ENCODE results near the gene GIMAP1. TPM values are rescaled to one million over a fixed set of nuclear protein-coding genes. Genes with fewer than 3 reads are reported as not detected.

GIMAP1 gene
- total and polyA plus RNA-seq, 2 experiments from 2014 or later = not detected

DNA sequence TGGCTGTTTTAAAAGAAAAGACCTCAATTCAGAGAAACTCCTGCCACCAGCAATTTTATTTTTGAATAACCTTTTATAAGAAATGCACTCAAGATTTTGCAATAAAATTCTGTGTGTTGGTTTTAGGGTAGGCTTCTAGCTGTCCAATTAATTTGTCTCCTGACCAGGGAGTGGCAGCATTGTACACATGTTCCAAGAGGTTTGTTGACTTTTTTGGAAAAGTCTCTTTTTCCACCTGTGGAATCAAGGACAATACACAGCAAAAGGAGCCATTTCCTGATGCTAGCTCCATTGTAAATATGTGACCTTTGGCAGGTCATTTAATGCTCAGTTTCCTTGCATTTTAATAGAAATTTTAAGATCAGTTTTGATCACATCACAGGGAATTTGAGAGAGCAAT is 22.6 kb downstream of the GIMAP1 start:
- H3K4me2 ChIP-seq (ENCODE audit: unreplicated experiment) = no peak overlapping the region
- TF ChIP-seq EZH2 (IDR thresholded peaks at IDR 0.05; ENCODE audit: insufficient read depth, poor library complexity, severe bottlenecking) = no peak
- in situ Hi-C loops (cut with MboI) = no loop called here

DNA sequence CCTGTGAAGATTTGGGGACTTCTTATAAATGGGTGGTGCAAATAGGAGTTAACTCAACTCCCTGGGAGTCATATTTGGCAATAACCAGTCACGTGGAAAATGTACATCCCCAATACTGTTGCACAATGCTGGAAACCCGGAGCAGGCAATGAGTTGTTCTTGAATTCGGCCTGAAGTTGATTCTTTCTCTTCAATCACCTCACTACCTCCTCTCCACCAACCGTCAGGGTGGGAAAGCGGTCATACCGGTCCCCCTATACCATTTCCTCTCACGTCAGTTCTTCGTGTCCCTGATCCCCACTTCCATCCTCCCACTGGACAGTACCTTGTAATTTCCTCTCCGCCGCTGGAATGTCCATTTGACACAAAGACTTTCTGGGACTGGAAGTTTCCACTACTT is 23.6 kb downstream of the GIMAP1 start:
- H2AFZ ChIP-seq = no peak overlapping the region
- no peak overlapping the region for H3K4me3 ChIP-seq
- H3K9ac ChIP-seq = no peak overlapping the region
- in situ Hi-C loops (cut with MboI) = no loop called here
- no peaks in the 10 kb centered on the region for H3K9me2 ChIP-seq (ENCODE audit: insufficient read depth)
- no peaks in the 10 kb centered on the region for H4K20me1 ChIP-seq (ENCODE audit: insufficient read depth)
- H3K9me3 ChIP-seq (ENCODE audit: low read depth) = no peaks in the 10 kb centered on the region
- no peaks in the 10 kb centered on the region for H3K27me3 ChIP-seq (replicated peaks; ENCODE audit: insufficient read depth)
- TF ChIP-seq EZH2phosphoT487 (IDR thresholded peaks at IDR 0.05; ENCODE audit: insufficient read depth, low read depth) = no peak
- TF ChIP-seq EZH2 (IDR thresholded peaks at IDR 0.05; ENCODE audit: insufficient read depth, poor library complexity, severe bottlenecking) = no peak
- no peaks in the 10 kb centered on the region for H3K36me3 ChIP-seq (ENCODE audit: low read depth)
- no peak overlapping the region for H3K4me2 ChIP-seq (ENCODE audit: unreplicated experiment)
- no peaks in the 10 kb centered on the region for H3K4me1 ChIP-seq (ENCODE audit: insufficient read depth)
- no peak for DNase-seq
- no peaks in the 10 kb centered on the region for H3K79me2 ChIP-seq (ENCODE audit: insufficient read depth)
- no peaks in the 10 kb centered on the region for H3F3A ChIP-seq (ENCODE audit: insufficient read depth)
- no peak overlapping the region for H3K27ac ChIP-seq
- WGBS, 2 experiments (ENCODE audit: low coverage in 1 of 2, low lambda C conversion rate in 2 of 2, missing lambda C conversion rate in 2 of 2) = 47 to 55% methylated on average over 10 of the region's 10 CpGs

More for the DNA sequence above, 22.6 kb downstream of the GIMAP1 start:
- H3K9ac ChIP-seq = no peak overlapping the region
- no peak overlapping the region for H2AFZ ChIP-seq
- H3K27ac ChIP-seq = no peak overlapping the region
- H4K20me1 ChIP-seq (ENCODE audit: insufficient read depth) = no peaks in the 10 kb centered on the region
- no peaks in the 10 kb centered on the region for H3K9me2 ChIP-seq (ENCODE audit: insufficient read depth)
- no peak overlapping the region for H3K4me3 ChIP-seq
- H3K9me3 ChIP-seq (ENCODE audit: low read depth) = no peaks in the 10 kb centered on the region
- no peaks in the 10 kb centered on the region for H3K36me3 ChIP-seq (ENCODE audit: low read depth)
- no peaks in the 10 kb centered on the region for H3K27me3 ChIP-seq (replicated peaks; ENCODE audit: insufficient read depth)
- H3F3A ChIP-seq (ENCODE audit: insufficient read depth) = no peaks in the 10 kb centered on the region
- H3K4me1 ChIP-seq (ENCODE audit: insufficient read depth) = no peaks in the 10 kb centered on the region
- no peaks in the 10 kb centered on the region for H3K79me2 ChIP-seq (ENCODE audit: insufficient read depth)
- DNase-seq = no peak

DNA sequence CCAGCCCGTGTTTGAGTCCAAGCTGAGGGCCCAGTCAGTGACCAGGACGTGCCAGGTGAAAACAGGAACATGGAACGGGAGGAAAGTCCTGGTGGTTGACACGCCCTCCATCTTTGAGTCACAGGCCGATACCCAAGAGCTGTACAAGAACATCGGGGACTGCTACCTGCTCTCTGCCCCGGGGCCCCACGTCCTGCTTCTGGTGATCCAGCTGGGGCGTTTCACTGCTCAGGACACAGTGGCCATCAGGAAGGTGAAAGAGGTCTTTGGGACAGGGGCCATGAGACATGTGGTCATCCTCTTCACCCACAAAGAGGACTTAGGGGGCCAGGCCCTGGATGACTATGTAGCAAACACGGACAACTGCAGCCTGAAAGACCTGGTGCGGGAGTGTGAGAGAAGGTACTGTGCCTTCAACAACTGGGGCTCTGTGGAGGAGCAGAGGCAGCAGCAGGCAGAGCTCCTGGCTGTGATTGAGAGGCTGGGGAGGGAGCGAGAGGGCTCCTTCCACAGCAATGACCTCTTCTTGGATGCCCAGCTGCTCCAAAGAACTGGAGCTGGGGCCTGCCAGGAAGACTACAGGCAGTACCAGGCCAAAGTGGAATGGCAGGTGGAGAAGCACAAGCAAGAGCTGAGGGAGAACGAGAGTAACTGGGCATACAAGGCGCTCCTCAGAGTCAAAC is 26.0 kb downstream of the GIMAP1 start:
- DNase-seq = no peak
- no peaks in the 10 kb centered on the region for H3K36me3 ChIP-seq (ENCODE audit: low read depth)
- H3K9ac ChIP-seq = no peak overlapping the region
- no peaks in the 10 kb centered on the region for H3K9me3 ChIP-seq (ENCODE audit: low read depth)
- no peaks in the 10 kb centered on the region for H4K20me1 ChIP-seq (ENCODE audit: insufficient read depth)
- H3K4me2 ChIP-seq (ENCODE audit: unreplicated experiment) = no peak overlapping the region
- no peak overlapping the region for H3K27ac ChIP-seq
- H3K4me1 ChIP-seq (ENCODE audit: insufficient read depth) = no peaks in the 10 kb centered on the region
- H3K9me2 ChIP-seq (ENCODE audit: insufficient read depth) = no peaks in the 10 kb centered on the region
- no peak overlapping the region for H2AFZ ChIP-seq
- H3K79me2 ChIP-seq (ENCODE audit: insufficient read depth) = no peaks in the 10 kb centered on the region
- TF ChIP-seq EZH2phosphoT487 (IDR thresholded peaks at IDR 0.05; ENCODE audit: insufficient read depth, low read depth) (no peak), EZH2 (IDR thresholded peaks at IDR 0.05; ENCODE audit: insufficient read depth, poor library complexity, severe bottlenecking) (no peak)
- no peaks in the 10 kb centered on the region for H3F3A ChIP-seq (ENCODE audit: insufficient read depth)
- no peaks in the 10 kb centered on the region for H3K27me3 ChIP-seq (replicated peaks; ENCODE audit: insufficient read depth)
- WGBS, 2 experiments (ENCODE audit: low coverage in 1 of 2, low lambda C conversion rate in 2 of 2, missing lambda C conversion rate in 2 of 2) = 40% methylated on average over 14 of the region's 14 CpGs
- no peak overlapping the region for H3K4me3 ChIP-seq
- in situ Hi-C loops (cut with MboI) = no loop called here

DNA sequence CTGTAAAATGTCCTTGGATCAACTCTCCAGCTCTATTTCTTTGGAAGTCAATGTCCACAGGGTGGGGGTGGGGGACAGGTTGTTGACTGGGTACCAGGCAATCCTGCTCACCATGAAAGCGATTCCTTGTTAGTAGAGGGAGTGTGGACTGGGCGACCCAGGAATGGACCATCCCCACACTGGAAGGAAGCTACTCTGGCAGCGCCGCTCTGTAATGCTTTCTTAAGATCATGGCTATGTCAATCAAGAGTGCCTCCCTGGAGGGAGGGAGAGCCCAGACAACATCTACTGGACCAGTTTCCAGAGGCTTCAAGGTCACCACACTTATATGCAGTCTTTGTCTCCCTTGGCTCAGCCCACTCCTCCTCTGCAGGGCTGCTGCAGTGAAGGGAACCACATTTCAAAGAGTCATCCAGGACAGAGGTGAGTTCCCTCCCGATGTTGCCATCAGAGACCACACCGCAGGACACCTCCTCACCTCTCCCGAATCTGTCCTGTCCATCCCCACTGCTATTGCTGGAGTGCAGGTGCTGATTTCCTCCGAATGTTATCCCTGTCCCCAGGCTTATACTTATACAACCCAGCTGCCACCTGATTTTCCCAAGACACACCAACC is 27.7 kb downstream of the GIMAP1 start:
- in situ Hi-C loops (cut with MboI) = no loop called here
- Histone ChIP-seq H3K9ac (no peak overlapping the region), H3K9me3 (ENCODE audit: low read depth) (no peaks in the 10 kb centered on the region), H2AFZ (no peak overlapping the region), H3K27me3 (replicated peaks; ENCODE audit: insufficient read depth) (no peaks in the 10 kb centered on the region), H3K4me1 (ENCODE audit: insufficient read depth) (no peaks in the 10 kb centered on the region), H3K27ac (no peak overlapping the region), H3K4me2 (ENCODE audit: unreplicated experiment) (no peak overlapping the region), H3K36me3 (ENCODE audit: low read depth) (no peaks in the 10 kb centered on the region), H3K79me2 (ENCODE audit: insufficient read depth) (no peaks in the 10 kb centered on the region), H3F3A (ENCODE audit: insufficient read depth) (no peaks in the 10 kb centered on the region), H4K20me1 (ENCODE audit: insufficient read depth) (no peaks in the 10 kb centered on the region), H3K4me3 (no peak overlapping the region), H3K9me2 (ENCODE audit: insufficient read depth) (no peaks in the 10 kb centered on the region)
- WGBS, 2 experiments (ENCODE audit: low coverage in 1 of 2, low lambda C conversion rate in 2 of 2, missing lambda C conversion rate in 2 of 2) = 35 to 36% methylated on average over 8 of the region's 8 CpGs
- no peak for TF ChIP-seq EZH2 (IDR thresholded peaks at IDR 0.05; ENCODE audit: insufficient read depth, poor library complexity, severe bottlenecking)
- TF ChIP-seq EZH2phosphoT487 (IDR thresholded peaks at IDR 0.05; ENCODE audit: insufficient read depth, low read depth) = no peak
- no peak for DNase-seq
